GM12864 (cell line): ENCODE data around the gene TSSC4.

ENCODE experiments used
- DNase-seq: peaks from one replicate; pipeline ENCODE4 v3.0.0-alpha.2; 2011; ENCODE audit warnings: low read depth
- H3K4me3 ChIP-seq: 2 replicates; pipeline ENCODE4 v1.5.1; 2011; ENCODE audit warnings: mild to moderate bottlenecking, low read depth, low read length, control low read depth
- CTCF ChIP-seq: IDR thresholded peaks from 2 replicates; pipeline ENCODE4 v1.5.1; 2011; ENCODE audit warnings: low read depth, mild to moderate bottlenecking, moderate library complexity, low read length, control low read depth, inconsistent platforms; ENCODE audit errors: missing control alignments

The TSSC4 gene

GRCh38 chr11:2397005-2397404 is 3.5 kb upstream of the TSSC4 start:
- DNase-seq, result no peak
- TF ChIP-seq CTCF, result no peak
- no peak overlapping the region for H3K4me3 ChIP-seq

- H3K4me3 ChIP-seq, result peak overlapping the region; percentile 92
- DNase-seq, result no peak
- no peak for TF ChIP-seq CTCF
Observed at GRCh38 chr11:2398664-2399355, 1.7 kb upstream of the TSSC4 start.

- TF ChIP-seq CTCF, result no peak
- peak overlapping the region; percentile 92 for H3K4me3 ChIP-seq
- DNase-seq, result no peak
Observed at GRCh38 chr11:2399488-2400068, 972 bp upstream of the TSSC4 start.

GRCh38 chr11:2400762-2401435 is 349 bp downstream of the TSSC4 start:
- DNase-seq, result no peak
- peak overlapping the region; percentile 96 for H3K4me3 ChIP-seq
- TF ChIP-seq CTCF, result no peak

GRCh38 chr11:2401436-2401984 is 960 bp downstream of the TSSC4 start:
- H3K4me3 ChIP-seq, result peak overlapping the region; percentile 96
- DNase-seq, result no peak
- TF ChIP-seq CTCF, result peak; percentile 34

- no peak for TF ChIP-seq CTCF
- no peak overlapping the region for H3K4me3 ChIP-seq
- no peak for DNase-seq
Observed at GRCh38 chr11:2402106-2402505, 1.6 kb downstream of the TSSC4 start.
